Activated CD8-positive, alpha-beta T cell treated with anti-CD3 and anti-CD28 coated beads for 36 hours (primary cell): Measurements from ENCODE around the gene VPS35L. TPM values are rescaled to one million over a fixed set of nuclear protein-coding genes. Genes with fewer than 3 reads are reported as not detected.

Experiments used
- ATAC-seq: fragments of 200-7000 bp; cut with Tn5 transposase; one replicate; pipeline ENCODE4 v1.10.0; 2021; ENCODE audit warnings: mild to moderate bottlenecking, moderate library complexity
- CTCF ChIA-PET: fragments of 350-600 bp; sonication (Branson Sonifier 250); formaldehyde crosslinking; loops from one replicate; lab custom pipeline; 2021; ENCODE audit warnings: antibody characterized with exemption; lab: Charles Lee
- POLR2A ChIA-PET: fragments of 350-600 bp; sonication (Branson Sonifier 250); formaldehyde crosslinking; loops from one replicate; lab custom pipeline; 2021; ENCODE audit warnings: antibody characterized with exemption; lab: Charles Lee
- DNase-seq: peaks from one replicate; pipeline ENCODE4 v3.0.0-alpha.2; 2020
- H3K27ac Mint-ChIP-seq: one replicate; pipeline ENCODE4 v1.8.0; 2021; ENCODE audit warnings: mild to moderate bottlenecking, mixed read lengths
- H3K27me3 Mint-ChIP-seq: one replicate; pipeline ENCODE4 v1.8.0; 2021; ENCODE audit warnings: mixed read lengths
- H3K36me3 Mint-ChIP-seq: one replicate; pipeline ENCODE4 v1.8.0; 2021; ENCODE audit warnings: low read depth, mixed read lengths
- H3K4me1 Mint-ChIP-seq: one replicate; pipeline ENCODE4 v1.8.0; 2021; ENCODE audit warnings: low read depth, mixed read lengths
- H3K4me3 Mint-ChIP-seq: one replicate; pipeline ENCODE4 v1.8.0; 2021; ENCODE audit warnings: mild to moderate bottlenecking, moderate library complexity, mixed read lengths
- H3K9me3 Mint-ChIP-seq: one replicate; pipeline ENCODE4 v1.8.0; 2021; ENCODE audit warnings: mixed read lengths
- intact Hi-C: fragments of 100-400 bp; cut with micrococcal nuclease; formaldehyde crosslinking; loops from one replicate; pipeline ENCODE4 v1.10.0; 2022
- total RNA-seq, 2 experiments: library from RNA; stranded (reverse); gene quantifications; one replicate each; pipeline ENCODE4 v1.2.3, GENCODE V29; 2021
- TF ChIP-seq, protein P1 (sequence below): fragments of 200-600 bp; IDR thresholded peaks from one replicate; pipeline ENCODE4 v1.8.0; 2022; ENCODE audit warnings: antibody characterized with exemption, mild to moderate bottlenecking

Gene VPS35L
- total RNA-seq, 2 experiments from 2014 or later = 32.1 to 34.8 TPM

DNA sequence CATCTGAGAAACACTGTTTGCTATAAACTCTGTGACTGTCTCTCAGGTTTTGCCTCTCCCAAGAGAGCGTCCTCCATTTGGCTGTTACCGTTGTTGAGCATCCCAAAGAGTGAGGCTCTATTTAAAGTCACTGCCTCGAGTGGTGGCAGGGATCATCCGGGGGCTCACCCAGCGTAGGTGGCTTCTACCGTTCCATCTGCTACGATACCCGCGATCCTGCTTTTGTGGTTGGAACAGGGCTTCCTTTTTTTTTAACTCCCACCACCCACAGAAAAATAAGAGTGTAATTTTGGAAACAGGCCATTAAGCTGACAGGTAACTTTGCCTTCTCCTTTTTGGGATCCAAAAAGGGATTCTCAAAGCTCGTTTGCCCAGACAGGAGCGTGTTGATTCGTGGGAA lies 126.1 kb downstream of the VPS35L start:
- Mint-ChIP-seq H3K4me3 (no peak overlapping the region), H3K36me3 (peaks cover 37% of the 10 kb centered on the region), H3K27me3 (no peaks in the 10 kb centered on the region), H3K27ac (no peak overlapping the region), H3K4me1 (no peaks in the 10 kb centered on the region), H3K9me3 (peaks cover 7% of the 10 kb centered on the region)
- TF ChIP-seq, protein P1, sequence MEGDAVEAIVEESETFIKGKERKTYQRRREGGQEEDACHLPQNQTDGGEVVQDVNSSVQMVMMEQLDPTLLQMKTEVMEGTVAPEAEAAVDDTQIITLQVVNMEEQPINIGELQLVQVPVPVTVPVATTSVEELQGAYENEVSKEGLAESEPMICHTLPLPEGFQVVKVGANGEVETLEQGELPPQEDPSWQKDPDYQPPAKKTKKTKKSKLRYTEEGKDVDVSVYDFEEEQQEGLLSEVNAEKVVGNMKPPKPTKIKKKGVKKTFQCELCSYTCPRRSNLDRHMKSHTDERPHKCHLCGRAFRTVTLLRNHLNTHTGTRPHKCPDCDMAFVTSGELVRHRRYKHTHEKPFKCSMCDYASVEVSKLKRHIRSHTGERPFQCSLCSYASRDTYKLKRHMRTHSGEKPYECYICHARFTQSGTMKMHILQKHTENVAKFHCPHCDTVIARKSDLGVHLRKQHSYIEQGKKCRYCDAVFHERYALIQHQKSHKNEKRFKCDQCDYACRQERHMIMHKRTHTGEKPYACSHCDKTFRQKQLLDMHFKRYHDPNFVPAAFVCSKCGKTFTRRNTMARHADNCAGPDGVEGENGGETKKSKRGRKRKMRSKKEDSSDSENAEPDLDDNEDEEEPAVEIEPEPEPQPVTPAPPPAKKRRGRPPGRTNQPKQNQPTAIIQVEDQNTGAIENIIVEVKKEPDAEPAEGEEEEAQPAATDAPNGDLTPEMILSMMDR = no peak
- intact Hi-C loops = no loop called here
- DNase-seq = no peak
- CTCF ChIA-PET = no interaction called here
- POLR2A ChIA-PET = no interaction called here
- no peak for ATAC-seq

DNA sequence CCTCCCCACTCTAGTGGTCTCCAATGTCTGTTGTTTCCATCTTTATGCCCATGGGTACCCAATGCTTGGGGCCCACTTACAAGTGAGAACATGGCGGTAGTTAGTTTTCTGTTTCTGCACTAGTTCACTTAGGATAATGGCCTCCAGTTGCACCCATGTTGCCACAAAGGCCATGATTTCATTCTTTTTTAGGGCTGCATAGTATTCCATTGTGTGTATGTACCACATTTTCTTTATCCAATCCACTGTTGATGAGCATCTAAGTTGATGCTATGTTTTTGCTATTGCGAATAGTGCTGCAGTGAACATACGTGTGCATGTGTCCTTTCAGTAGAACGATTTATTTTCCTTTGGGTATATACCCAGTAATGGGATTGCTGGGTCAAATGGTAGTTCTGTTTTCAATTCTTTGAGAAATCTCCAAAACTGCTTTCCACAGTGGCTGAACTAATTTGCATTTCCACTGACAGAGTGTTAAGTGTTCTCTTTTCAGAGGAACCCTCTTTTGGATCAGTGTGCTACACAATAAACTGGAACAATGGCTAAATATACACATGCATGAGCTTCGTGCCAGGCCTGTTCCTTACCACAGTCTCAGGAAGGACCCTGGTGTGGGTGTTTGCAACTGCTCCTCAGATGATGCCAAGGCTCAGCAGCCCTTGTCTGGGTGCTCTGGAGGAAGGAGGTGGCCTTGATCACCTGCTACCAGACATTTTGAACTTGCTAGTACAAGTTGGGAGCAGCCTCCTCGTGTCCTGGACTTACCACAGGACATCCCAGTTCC lies 128.1 kb downstream of the VPS35L start:
- intact Hi-C loops = no loop called here
- DNase-seq (no peak), ATAC-seq (no peak)
- H3K9me3 Mint-ChIP-seq = peaks cover 7% of the 10 kb centered on the region
- no peak overlapping the region for H3K27ac Mint-ChIP-seq
- H3K4me1 Mint-ChIP-seq = no peaks in the 10 kb centered on the region
- H3K4me3 Mint-ChIP-seq = no peak overlapping the region
- ChIA-PET CTCF (no interaction called here), POLR2A (no interaction called here)
- TF ChIP-seq, protein P1 = no peak
- no peaks in the 10 kb centered on the region for H3K27me3 Mint-ChIP-seq
- peaks cover 42% of the 10 kb centered on the region for H3K36me3 Mint-ChIP-seq

DNA sequence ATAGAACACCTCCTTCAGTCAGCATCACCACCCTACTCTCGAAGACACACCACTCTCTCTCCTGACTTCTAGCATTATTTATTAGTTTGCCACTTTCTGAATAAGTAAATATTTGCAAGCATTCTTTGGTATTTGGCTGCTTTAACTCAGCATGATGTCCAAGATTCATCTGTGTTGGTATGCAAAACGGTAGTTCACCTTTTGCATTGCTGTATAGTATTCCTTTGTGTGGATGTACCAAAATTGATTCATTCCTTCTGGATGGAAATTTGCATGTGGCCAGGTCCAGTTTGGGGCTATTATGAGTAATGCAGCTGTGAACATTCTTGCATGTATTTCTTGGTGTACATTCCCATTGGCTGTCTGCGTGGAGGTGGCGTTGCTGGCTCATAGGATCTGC lies 129.7 kb downstream of the VPS35L start:
- Mint-ChIP-seq H3K9me3 (peaks cover 7% of the 10 kb centered on the region), H3K36me3 (peaks cover 42% of the 10 kb centered on the region), H3K27ac (no peak overlapping the region), H3K27me3 (no peaks in the 10 kb centered on the region), H3K4me1 (peaks cover 11% of the 10 kb centered on the region), H3K4me3 (no peak overlapping the region)
- TF ChIP-seq, protein P1 = no peak
- intact Hi-C loops = no loop called here
- DNase-seq (no peak), ATAC-seq (no peak)
- ChIA-PET POLR2A (no interaction called here), CTCF (no interaction called here)

DNA sequence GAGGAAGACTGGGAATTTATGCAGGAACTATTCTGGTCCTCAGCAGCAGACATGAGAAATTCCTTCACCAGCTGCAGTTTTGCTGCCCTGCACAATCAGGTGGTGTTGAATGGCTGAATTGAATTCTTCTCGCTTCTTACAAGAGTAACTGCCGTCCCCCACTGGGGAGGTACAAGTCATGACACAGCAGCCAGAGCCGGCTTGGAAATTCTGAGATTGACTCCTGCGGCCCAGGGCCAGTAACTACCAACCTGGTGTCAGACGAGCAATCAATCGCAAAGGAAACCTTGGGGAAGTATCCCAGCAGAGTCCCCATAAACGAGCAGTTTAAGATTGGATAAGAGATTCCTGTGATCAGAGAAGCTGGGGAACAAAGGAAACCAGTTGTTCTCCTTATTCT lies 131.8 kb downstream of the VPS35L start:
- Mint-ChIP-seq H3K27ac (no peak overlapping the region), H3K36me3 (peaks cover 43% of the 10 kb centered on the region), H3K4me1 (peaks cover 12% of the 10 kb centered on the region), H3K9me3 (peaks cover 7% of the 10 kb centered on the region), H3K4me3 (no peak overlapping the region), H3K27me3 (no peaks in the 10 kb centered on the region)
- no peak for ATAC-seq
- intact Hi-C loops = no loop called here
- ChIA-PET POLR2A (interaction anchor here (1.0 kb wide), 1 partner anchor 26 kb away, joined by 3 read pairs; no protein-coding TSS in a partner anchor), CTCF (interaction anchor here (0.9 to 1.8 kb wide), 3 partner anchors 13 to 104 kb away, joined by 3 to 6 read pairs (median 3); no protein-coding TSS in a partner anchor)
- no peak for DNase-seq
- TF ChIP-seq, protein P1 = no peak

DNA sequence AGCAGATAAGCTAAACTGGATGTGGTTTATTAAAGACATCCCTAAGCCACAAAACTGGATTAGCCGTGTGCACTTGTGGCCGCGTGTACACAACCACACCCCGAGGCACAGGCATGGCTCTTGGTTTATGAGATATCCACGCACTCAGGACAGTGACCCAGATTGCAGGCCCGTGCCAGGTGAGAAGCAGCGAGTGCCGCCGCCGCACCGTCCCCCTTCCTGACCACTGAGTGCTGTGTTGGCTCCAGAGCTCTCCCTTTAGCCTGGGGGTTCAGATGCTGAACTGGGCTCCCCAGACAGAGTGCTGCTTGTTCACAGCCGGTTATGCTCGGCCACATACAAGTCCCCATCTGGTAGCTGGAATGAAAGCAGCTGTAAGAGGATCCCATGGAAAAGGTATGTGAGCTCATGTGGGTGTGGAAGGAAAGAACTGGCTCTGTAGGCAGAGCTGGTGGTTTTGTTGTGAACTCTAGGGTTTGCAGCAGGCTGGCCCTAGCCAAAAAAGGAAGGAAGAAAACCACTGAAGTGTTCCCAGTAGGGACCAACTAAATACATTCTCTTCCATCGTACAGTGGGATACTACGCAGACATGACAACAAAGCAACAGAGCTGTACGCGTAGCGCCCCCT lies 133.0 kb downstream of the VPS35L start:
- Mint-ChIP-seq H3K9me3 (peaks cover 4% of the 10 kb centered on the region), H3K27me3 (no peaks in the 10 kb centered on the region), H3K36me3 (peaks cover 38% of the 10 kb centered on the region), H3K4me1 (peaks cover 12% of the 10 kb centered on the region), H3K27ac (no peak overlapping the region), H3K4me3 (no peak overlapping the region)
- TF ChIP-seq, protein P1 = no peak
- POLR2A ChIA-PET = interaction anchor here (0.6 to 1.1 kb wide), 2 partner anchors 17 to 903 kb away, joined by 4 read pairs; no protein-coding TSS in a partner anchor
- no peak for DNase-seq
- intact Hi-C loops = no loop called here
- ATAC-seq = no peak
- CTCF ChIA-PET = interaction anchor here (0.9 to 1.8 kb wide), 3 partner anchors 15 to 105 kb away, joined by 3 to 6 read pairs (median 3); no protein-coding TSS in a partner anchor
